HEK293T (cell line): ENCODE measurements around the gene LUZP2.

ENCODE experiments used
- FOXA1 ChIP-seq: fragments of 450-650 bp; IDR thresholded peaks from 2 replicates; pipeline ENCODE4 v1.6.1; 2016; ENCODE audit warnings: mild to moderate bottlenecking
- FOXM1 ChIP-seq: fragments of 450-650 bp; IDR thresholded peaks from 2 replicates; pipeline ENCODE4 v1.6.1; 2017; ENCODE audit warnings: mild to moderate bottlenecking, borderline replicate concordance
- LEF1 ChIP-seq: fragments of 450-650 bp; IDR thresholded peaks from 2 replicates; pipeline ENCODE4 v1.6.1; 2017; ENCODE audit warnings: mild to moderate bottlenecking, borderline replicate concordance
- SP1 ChIP-seq: fragments of 450-650 bp; IDR thresholded peaks from 2 replicates; pipeline ENCODE4 v1.6.1; 2017

- no peak for TF ChIP-seq LEF1
- TF ChIP-seq SP1 = no peak
- TF ChIP-seq FOXA1 = no peak
- TF ChIP-seq FOXM1 = no peak
These were observed 46.9 kb downstream of the LUZP2 start for GRCh38 chr11:24543771-24544170.
